Stimulated activated naive CD4-positive, alpha-beta T cell treated with Interleukin-2 at 50 U/mL for 16 hours (primary cell): ENCODE data around the gene PTPRF.
"Not testable (repeated sequence)": the region's sequence is repeated elsewhere in the genome, so short reads cannot be mapped to it uniquely, and the experiment has no call there.

Source experiments
- DNase-seq: peaks from one replicate; lab custom pipeline; 2025; lab: John Stamatoyannopoulos, UW

Gene PTPRF

GRCh38 chr1:43634721-43635120, 104.0 kb downstream of the PTPRF start:
- DNase-seq, result no peak

- no peak for DNase-seq
Observed at GRCh38 chr1:43636006-43636641, 105.4 kb downstream of the PTPRF start.

GRCh38 chr1:43637267-43637666, 106.6 kb downstream of the PTPRF start:
- no peak for DNase-seq

- DNase-seq, result not testable (repeated sequence)
Observed at GRCh38 chr1:43638381-43638780, 107.7 kb downstream of the PTPRF start.

GRCh38 chr1:43639976-43640794, 109.5 kb downstream of the PTPRF start:
- DNase-seq, result no peak

GRCh38 chr1:43644558-43644957, 113.9 kb downstream of the PTPRF start:
- no peak for DNase-seq

GRCh38 chr1:43645461-43645860, 114.8 kb downstream of the PTPRF start:
- no peak for DNase-seq

- not testable (repeated sequence) for DNase-seq
Observed at GRCh38 chr1:43647331-43647730, 116.6 kb downstream of the PTPRF start.

- no peak for DNase-seq
Observed at GRCh38 chr1:43648221-43648847, 117.7 kb downstream of the PTPRF start.

- DNase-seq, result no peak
Observed at GRCh38 chr1:43648876-43649477, 118.3 kb downstream of the PTPRF start.

GRCh38 chr1:43650310-43651085, 119.8 kb downstream of the PTPRF start:
- DNase-seq, result peak; percentile 92

- no peak for DNase-seq
Observed at GRCh38 chr1:43651188-43651587, 120.5 kb downstream of the PTPRF start.

GRCh38 chr1:43651902-43652301, 121.2 kb downstream of the PTPRF start:
- DNase-seq, result no peak

GRCh38 chr1:43653339-43653738, 122.7 kb downstream of the PTPRF start:
- no peak for DNase-seq

GRCh38 chr1:43653893-43654292, 123.2 kb downstream of the PTPRF start:
- no peak for DNase-seq

- DNase-seq, result no peak
Observed at GRCh38 chr1:43655953-43656352, 125.3 kb downstream of the PTPRF start.

- DNase-seq, result no peak
Observed at GRCh38 chr1:43659212-43660166, 128.8 kb downstream of the PTPRF start.

- DNase-seq, result no peak
Observed at GRCh38 chr1:43660355-43660754, 129.7 kb downstream of the PTPRF start.

- no peak for DNase-seq
Observed at GRCh38 chr1:43664369-43664768, 133.7 kb downstream of the PTPRF start.

- no peak for DNase-seq
Observed at GRCh38 chr1:43666608-43667007, 135.9 kb downstream of the PTPRF start.

GRCh38 chr1:43668956-43669355, 138.3 kb downstream of the PTPRF start:
- DNase-seq, result no peak
